Measurements from ENCODE around the gene WIPF3. TPM values are rescaled to one million over a fixed set of nuclear protein-coding genes. Genes with fewer than 3 reads are reported as not detected.

The WIPF3 gene
- total RNA-seq, 1 donor from 2014 or later: 4.1 TPM

DNA sequence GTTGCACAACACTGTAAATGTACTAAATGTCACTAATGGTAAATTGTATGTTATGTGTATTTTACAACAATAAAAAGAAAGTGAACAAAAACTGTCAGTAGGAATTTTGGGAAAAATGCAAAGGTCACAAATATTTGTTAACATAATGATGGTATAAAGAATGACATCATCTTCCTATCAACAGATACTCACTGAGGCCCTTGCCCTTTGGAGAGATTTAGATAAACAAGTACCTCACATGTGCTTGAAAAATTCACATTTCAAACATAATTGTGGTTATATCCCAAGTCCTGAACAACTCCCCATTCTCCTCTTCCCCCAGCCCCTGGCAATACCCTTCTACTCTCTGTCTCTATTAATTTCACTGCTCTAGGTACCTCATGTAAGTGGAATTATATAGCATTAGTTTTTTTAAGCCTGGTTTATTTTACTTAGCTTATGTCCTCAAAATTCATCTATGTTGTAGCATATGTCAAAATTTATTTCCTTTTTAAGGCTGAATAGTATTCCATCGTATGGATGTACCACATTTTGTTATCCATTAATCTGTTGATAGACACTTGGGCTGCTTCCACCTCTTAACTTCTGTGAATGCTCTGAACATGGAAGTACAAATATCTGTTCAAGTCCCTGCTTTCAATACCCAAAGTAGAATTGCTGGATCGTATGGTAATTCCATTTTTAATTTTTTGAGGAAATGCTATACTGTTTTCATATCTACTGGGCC is 90.5 kb downstream of the WIPF3 start:
- DNase-seq (ENCODE audit: low spot score in 2 of 2): no peak
- no peak for FAIRE-seq

DNA sequence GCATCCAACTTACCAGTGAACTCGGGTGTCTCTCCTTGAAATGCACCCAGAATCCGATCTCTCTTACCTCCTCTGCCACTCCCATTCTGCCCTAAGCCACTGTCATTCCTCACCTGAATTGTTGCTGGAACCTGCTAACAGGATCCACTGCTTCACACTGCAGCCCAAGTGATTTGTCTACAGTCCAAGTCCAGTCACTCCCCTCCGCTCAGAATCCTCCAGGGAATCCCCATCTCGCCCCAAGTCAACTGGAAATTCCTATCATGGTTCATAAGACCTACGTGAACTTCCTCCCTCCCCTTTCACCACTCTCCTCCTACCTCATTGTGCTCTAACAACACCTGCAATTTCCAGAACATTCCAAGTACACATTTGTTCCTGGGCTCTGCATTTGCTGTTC is 92.0 kb downstream of the WIPF3 start:
- DNase-seq (ENCODE audit: low spot score in 2 of 2): no peak
- no peak for FAIRE-seq

GRCh38 chr7:29900745-29901144 is 94.4 kb downstream of the WIPF3 start:
- DNase-seq (ENCODE audit: low spot score in 2 of 2): no peak
- FAIRE-seq: no peak

DNA sequence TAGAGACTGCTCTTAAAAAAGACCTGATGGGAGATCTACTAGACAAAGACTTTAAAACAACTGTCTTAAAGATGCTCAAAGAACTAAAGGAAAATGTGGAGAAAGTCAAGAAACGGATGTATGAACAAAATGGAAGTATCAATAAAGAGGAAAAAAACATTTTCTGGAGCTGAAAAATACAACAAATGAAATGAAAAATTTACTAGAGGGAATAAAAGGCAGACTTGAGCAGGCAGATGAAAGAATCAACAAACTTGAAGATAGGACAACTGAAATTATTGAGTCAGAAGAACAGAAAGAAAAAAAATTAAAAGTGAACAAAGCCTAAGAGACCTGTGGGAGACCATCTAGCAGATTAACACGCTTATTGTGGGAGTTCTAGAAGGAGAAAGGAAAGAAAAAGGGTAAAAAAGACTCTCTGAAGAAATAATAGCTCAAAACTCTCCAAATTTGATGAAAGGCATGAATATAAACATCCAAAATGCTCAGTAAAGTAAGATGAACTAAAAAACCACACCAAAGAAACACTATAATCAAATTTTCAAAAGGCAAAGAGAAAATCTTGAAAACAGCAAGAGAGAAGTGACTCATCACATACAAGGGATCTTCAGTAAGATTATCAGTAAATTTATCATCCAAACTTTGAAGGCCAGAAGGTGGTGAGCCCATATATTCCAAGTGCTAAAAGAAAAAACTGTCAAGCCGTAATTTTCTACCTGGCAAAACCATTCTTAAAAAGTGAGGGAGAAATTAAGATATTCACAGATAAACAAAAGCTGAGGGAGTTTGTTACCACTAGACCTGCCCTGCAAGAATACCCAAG is 100.1 kb downstream of the WIPF3 start:
- FAIRE-seq: no peak
- no peak for DNase-seq (ENCODE audit: low spot score in 2 of 2)

DNA sequence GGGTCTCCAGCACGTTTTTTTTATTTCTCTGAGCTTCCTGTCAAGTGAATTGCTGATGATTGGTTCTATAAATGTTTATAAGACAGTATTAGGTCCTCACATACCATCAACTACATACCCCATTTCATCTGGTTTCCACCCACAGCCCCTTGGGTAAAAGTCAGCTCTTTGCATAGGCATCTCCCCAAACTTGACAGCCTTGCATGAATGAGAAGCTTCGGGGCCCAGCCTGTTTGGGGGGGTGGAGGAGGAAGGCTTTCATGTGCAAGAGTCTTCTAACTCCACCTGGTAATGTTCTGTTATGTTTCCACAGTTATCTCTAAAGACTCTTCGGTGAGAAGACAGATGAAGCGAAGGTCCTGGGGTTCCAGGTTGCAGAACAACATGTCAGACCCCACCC is 107.9 kb downstream of the WIPF3 start:
- no peak for FAIRE-seq

GRCh38 chr7:29915481-29916215 is 109.3 kb downstream of the WIPF3 start:
- FAIRE-seq: no peak
- no peak for DNase-seq (ENCODE audit: low spot score in 2 of 2)

More for the DNA sequence above, 107.9 kb downstream of the WIPF3 start:
- DNase-seq (ENCODE audit: low spot score in 2 of 2): no peak

DNA sequence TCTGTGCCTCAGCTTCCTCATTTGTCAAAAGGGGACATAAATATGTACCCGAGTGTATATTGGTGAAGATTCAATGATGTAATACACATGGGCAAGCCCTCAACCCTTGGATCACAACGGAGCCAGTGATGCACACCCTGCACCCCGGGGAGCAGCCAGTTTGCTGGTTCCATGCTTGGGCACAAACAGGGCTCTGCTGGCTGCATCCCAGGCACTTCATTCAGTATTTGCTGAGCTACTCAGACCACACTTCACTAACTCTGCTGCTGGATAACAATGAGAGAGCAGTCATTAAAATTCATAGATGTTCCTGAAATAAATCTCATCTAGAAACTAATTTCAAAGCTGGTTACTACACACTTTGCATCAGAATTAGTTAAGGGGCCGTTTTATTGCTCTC is 111.3 kb downstream of the WIPF3 start:
- FAIRE-seq (no peak), DNase-seq (ENCODE audit: low spot score in 2 of 2) (no peak)

DNA sequence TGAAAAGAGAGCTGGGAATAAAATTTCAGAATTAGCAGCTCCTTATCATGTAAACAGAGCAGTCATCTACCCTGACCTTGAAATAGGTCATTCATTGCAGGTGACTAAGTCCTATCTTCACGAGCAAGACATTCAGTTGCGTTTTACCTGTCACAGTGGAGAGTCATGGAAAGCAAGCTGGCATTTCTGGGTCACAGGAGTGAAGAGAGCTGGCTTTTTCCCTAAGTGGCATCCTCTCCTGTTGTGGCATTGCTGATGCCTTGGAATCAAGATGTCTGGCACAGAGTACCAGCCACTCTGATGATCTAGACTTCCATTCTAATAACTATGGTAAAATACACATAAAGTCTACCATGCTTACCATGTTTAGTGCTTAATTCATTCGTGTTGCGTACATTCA is 112.5 kb downstream of the WIPF3 start:
- FAIRE-seq: no peak
- no peak for DNase-seq (ENCODE audit: low spot score in 2 of 2)

GRCh38 chr7:29919790-29920189 is 113.5 kb downstream of the WIPF3 start:
- DNase-seq (ENCODE audit: low spot score in 2 of 2): no peak
- FAIRE-seq: no peak

- FAIRE-seq: no peak
Measured at GRCh38 chr7:29920491-29920890, 114.2 kb downstream of the WIPF3 start.

GRCh38 chr7:29921404-29922010 is 115.2 kb downstream of the WIPF3 start:
- FAIRE-seq (no peak), DNase-seq (ENCODE audit: low spot score in 2 of 2) (peak in 1 of 2 donors; percentile 30)

More at GRCh38 chr7:29920491-29920890, 114.2 kb downstream of the WIPF3 start:
- no peak for DNase-seq (ENCODE audit: low spot score in 2 of 2)

DNA sequence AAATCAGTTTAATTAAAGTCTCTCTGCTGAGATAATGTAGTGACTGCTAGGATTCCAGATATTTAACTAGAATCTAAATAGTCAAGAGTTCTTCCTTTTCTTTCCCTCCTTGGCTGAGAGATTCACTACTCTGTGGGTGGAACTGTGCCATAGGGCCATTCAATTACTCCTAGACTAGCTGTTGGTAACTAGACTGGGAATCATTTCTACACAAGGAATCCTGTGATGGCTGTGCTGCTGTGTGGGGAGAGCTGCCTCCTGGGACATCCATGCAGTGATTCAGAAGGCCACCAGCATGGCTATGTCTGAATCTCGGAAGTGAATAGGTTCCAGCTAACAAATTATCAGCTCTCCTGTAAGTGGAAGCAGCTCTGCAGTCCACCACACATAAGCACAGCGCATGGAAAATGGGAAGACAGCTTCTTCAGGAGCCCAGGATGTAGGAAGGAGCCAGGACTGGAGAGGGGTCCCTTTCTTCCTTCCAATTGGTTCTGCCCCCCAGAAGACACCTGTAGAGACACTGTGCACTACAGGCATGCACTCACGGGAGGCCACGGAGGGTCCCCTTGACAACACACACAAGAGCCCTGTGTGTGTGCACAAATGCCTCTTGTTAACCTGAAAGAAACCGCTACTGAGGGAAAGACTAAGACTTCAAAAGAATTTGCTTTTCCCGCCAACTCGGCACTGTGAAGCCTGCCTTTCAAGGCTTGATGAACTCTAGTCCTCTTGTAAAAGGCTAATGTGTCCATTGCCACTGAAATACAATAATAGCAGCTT is 116.8 kb downstream of the WIPF3 start:
- DNase-seq (ENCODE audit: low spot score in 2 of 2) (no peak), FAIRE-seq (no peak)

DNA sequence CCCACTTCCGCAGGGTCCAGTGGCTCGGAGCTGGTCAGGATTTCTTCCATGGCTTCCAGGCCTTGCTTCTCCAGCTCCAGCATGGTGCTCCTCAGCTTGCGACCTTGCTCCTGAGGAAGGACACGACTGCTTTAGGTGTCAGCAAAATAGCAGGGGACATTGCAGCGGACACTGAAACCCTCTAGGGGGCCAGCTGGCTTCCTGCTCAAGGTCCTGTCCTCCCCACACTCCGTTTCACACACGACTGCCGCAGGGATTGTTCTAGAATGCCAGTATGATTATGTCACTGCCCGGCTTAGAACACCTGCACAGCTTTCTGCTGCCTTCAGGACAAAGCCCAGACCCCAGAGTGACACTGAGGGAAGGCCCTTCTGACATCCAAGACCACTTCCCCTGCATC is 117.7 kb downstream of the WIPF3 start:
- no peak for DNase-seq (ENCODE audit: low spot score in 2 of 2)

DNA sequence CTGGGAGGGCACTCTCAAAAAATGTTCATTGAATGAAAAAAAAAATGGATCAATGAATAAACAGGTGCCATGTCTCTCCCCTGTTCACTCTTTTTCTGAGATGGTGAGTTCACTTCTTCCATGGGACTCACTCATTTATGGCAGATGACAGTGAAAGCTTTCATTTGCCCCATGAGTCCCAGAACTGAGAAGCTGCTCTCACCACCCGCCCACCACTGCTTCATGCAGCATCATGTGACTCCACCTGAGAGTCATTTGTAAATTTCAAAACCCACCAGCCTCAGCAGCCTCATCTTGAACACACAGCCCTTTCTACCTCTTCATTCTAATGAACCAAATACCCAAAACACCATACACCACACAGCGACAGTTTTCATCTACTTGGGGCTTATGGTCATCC is 118.4 kb downstream of the WIPF3 start:
- FAIRE-seq: no peak
- DNase-seq (ENCODE audit: low spot score in 2 of 2): no peak

More for the DNA sequence above, 117.7 kb downstream of the WIPF3 start:
- FAIRE-seq: no peak

GRCh38 chr7:29926216-29926615 is 119.9 kb downstream of the WIPF3 start:
- DNase-seq (ENCODE audit: low spot score in 2 of 2) (no peak), FAIRE-seq (no peak)

- FAIRE-seq (no peak), DNase-seq (ENCODE audit: low spot score in 2 of 2) (no peak)
Measured at GRCh38 chr7:29926741-29927140, 120.4 kb downstream of the WIPF3 start.

DNA sequence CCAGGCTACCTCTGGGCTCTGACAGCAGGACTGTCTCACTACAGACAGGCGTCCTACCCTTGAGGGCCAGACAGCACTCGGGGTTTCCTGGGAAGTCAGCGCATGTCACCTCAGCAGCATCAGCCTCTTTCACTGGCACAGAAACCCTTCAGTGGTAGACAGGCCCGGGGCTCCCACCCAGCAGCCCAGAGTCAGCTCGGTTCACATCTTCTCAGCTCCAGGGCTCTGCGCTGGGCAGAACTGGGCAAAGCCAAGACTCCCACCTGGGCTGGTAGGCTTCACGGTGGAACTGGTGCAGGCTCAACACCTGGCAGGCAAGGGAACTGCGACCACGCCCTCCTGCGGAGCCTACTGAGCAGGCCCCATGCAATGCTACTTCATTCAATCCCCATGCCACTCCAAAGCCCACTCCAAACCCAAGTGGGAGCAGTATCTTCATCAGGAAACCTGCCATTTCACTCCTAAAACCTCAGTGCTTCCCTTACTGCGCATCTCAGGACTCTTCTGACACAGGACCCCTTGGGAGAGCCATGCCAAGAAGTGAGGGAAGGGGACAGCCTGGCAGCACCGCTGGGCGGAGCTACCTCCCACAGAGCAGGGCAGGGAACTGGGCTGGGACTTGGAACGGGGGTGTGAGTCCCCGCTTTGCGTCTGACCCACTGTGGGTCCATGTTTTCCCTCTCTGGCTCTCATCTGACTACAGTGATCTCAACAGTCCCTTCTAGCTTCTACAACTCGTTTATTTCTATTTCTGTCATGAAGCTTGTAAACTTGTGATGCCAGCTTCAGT is 122.9 kb downstream of the WIPF3 start:
- no peak for FAIRE-seq
- DNase-seq (ENCODE audit: low spot score in 2 of 2): no peak

DNA sequence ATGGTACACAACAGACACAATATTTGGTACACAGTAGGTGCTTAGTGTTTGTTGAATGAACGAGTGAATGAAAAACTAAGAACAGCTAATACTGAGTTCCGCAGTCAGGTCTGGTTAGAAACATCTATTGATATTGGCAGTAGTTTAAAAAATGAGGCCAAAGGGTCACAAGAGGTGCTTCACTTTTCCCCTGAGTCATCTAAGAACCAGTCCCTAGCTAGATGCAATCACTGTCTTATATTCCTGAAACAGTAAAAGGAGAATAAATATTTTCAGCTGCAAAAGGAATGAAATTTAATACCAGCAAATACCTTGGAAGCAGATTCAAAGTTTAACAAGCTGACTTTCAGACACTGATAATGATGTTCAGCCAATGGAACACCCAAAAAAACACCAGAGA is 128.8 kb downstream of the WIPF3 start:
- no peak for DNase-seq (ENCODE audit: low spot score in 2 of 2)

GRCh38 chr7:29937132-29937531 is 130.8 kb downstream of the WIPF3 start:
- FAIRE-seq (no peak), DNase-seq (ENCODE audit: low spot score in 2 of 2) (no peak)

More for the DNA sequence above, 128.8 kb downstream of the WIPF3 start:
- no peak for FAIRE-seq
